HG02981 (cell line): ENCODE data around the gene HSPB6.

Experiments used
- ATAC-seq: cut with Tn5 transposase; IDR thresholded peaks from one replicate; pipeline ENCODE4 v1.9.1; 2021; ENCODE audit warnings: mild to moderate bottlenecking, moderate library complexity; ENCODE audit not compliant: unreplicated experiment

HSPB6 gene

DNA sequence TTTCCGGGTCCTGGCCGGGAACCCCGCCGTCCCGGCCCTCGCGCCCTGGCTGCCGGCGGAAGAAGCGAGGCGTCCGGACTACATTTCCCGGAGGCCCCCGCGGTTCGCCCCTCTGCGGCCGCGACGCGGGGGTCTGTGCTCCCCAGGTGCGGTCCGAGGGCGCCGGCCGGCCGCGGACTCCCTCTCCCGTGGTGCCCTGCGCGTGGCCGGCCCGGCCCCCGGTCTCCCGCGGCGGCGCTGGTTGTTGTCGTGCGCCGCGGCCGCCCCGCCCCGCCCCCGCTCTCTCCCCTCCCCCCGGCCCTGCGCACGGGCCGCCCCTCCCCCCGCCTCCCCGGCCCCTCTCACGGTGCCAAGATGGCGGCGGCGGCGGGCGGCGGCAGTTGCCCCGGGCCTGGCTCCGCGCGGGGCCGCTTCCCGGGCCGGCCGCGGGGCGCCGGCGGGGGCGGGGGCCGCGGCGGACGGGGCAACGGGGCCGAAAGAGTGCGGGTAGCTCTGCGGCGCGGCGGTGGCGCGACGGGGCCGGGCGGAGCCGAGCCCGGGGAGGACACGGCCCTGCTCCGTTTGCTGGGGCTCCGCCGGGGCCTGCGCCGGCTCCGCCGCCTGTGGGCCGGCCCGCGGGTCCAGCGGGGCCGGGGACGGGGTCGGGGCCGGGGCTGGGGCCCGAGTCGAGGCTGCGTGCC is 39.0 kb downstream of the HSPB6 start, which contains the start of gene KMT2B:
Gene KMT2B (plus strand): TSS at position 339 of the 680 bp plus-strand sequence. CDS start 16 bp downstream, at position 355.
- ATAC-seq = peak; percentile 43

DNA sequence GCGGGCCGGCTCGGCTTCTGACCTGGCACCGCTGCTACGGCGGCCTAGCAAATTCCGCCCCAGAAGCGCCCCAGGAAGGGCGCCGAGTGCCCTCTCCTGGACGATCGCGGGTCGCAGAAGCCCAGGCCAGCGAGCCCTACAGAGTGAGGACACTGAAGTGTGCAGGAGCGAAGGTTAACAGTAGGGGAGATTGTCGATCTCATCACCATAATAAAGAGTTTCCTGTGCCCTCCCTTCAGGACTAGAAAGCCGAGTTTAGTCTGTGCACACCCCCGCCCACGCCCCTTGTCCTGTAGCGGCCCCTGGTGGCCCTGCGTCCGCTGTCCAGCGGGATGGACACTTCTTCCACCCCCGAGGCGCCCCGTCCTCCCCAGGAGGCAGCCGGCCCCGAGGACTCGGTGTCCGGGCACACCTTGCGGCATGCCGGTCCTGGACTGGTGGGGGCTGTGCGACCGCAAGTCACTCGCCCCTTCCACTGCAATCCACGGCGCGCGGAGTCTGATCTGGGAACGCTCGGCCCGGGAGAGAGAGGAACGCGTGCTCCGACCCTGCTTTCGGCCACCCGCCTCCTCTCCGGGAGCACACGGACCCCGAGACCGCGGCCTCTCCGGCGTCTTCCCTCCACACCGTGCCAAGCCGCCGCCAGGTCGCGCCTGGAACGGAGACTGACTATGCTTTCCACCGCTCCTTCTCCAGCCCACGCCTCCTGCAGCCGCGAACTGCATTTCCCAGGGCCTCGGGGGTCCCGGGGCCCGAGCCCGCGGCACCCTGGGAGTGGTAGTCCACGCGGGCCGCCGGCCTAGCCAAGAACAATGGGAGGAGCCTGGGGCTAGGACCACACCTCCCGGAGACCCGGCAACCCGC is 39.8 kb downstream of the HSPB6 start:
- ATAC-seq = peak; percentile 60

DNA sequence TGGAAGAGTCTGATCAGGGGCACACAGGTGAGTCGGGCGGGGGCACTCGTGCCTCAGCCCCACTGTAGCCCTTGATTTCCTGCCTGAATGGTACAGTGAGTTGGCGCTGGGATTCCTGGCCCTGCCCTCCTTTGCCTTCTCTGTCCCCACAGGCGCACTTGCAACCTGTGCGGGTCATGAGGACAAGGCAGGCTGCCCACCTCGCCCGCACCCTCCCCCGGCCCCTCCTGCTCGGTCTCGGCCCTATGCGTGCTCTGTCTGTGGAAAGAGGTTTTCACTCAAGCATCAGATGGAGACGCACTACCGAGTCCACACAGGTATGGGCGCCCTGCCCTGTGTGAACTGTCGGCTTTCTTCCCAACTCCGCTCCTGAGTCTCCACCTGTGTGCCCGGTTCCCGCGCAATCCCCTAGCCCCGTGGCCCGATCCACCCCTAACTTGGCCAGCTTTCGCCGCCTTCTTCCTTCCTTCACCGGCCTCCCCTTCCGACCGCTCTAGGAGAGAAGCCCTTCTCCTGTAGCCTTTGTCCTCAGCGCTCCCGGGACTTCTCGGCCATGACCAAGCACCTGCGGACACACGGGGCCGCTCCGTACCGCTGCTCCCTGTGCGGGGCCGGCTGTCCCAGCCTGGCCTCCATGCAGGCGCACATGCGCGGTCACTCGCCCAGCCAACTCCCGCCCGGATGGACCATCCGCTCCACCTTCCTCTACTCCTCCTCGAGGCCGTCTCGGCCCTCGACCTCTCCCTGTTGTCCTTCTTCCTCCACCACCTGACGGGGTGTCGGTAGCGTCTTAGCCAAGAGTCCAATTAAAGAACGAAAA is 40.6 kb downstream of the HSPB6 start:
- ATAC-seq = no peak

DNA sequence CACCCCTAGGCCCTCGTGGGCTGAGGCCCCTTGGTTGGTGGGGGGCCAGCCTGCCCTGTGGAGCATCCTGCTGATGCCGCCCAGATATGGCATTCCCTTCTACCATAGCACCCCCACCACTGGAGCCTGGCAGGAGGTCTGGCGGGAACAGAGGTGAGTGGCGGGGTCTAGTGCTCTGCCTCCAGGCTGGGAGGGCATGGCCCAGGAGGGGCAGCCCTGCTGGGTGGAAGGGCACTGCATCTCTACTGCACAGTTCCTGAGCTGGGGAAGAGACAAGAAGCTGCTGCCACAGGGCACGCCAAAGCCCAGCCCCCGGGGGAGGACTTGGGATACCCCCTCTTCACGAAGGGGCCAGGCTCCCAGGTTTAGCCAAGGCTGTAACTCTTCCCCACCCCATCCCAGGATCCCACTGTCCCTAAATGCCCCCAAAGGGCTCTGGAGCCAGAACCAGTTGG is 41.4 kb downstream of the HSPB6 start:
- no peak for ATAC-seq

DNA sequence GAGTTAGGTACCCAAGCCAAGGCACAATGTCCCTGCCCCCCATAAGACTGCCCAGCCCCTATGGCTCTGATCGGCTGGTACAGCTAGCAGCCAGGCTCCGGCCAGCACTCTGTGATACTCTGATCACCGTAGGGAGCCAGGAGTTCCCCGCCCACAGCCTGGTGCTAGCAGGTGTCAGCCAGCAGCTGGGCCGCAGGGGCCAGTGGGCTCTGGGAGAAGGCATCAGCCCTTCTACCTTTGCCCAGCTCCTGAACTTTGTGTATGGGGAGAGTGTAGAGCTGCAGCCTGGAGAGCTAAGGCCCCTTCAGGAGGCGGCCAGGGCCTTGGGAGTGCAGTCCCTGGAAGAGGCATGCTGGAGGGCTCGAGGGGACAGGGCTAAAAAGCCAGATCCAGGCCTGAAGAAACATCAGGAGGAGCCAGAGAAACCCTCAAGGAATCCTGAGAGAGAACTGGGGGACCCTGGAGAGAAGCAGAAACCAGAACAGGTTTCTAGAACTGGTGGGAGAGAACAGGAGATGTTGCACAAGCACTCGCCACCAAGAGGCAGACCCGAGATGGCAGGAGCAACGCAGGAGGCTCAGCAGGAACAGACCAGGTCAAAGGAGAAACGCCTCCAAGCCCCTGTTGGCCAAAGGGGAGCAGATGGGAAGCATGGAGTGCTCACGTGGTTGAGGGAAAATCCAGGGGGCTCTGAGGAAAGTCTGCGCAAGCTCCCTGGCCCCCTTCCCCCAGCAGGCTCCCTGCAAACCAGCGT is 42.1 kb downstream of the HSPB6 start:
- ATAC-seq = no peak

DNA sequence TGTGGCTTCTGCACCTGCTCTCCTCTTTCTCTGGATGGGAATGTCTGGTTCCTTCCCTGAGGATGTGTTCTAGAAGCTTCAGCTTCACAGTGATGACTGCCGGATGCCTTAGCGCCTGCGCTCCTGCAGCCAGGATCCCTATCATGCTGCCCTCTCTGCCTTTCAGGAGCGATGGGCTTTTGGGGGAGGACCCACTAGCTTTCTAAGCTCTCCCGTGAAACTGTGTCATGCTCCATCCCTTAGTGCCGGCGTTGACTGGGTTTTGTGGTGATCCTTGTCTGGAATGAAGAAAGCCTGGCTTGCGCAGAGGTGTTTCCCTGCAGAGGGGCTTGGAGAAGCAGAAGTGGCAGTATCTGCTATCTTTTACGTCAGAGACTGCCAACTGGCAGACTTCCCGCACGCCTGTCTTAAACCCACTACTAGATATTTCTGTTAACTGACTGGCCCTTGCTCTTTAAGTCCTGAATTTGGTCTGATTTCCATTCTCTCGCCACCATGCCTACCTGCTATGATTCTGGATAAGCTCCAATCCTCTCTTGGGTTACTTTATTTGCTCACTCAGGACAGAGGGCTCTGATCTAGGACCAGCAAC is 42.8 kb downstream of the HSPB6 start:
- no peak for ATAC-seq

DNA sequence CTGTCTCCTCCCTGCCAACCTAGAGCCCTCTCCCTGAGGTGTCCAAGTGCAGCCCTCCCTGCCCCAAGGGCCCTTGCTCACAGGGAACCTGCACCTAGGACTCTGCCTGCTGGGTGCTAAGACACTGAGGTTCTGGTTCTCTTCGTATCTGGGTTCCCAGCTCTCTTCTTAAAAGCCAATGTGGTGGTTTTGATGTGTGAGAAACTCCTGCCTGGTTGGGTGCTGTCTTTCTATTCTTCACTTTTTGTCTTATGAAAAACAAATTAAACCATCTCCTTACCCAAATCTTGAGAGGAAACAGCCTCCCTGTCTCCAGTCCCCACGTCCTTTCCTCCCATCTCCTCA is 43.4 kb downstream of the HSPB6 start:
- no peak for ATAC-seq

DNA sequence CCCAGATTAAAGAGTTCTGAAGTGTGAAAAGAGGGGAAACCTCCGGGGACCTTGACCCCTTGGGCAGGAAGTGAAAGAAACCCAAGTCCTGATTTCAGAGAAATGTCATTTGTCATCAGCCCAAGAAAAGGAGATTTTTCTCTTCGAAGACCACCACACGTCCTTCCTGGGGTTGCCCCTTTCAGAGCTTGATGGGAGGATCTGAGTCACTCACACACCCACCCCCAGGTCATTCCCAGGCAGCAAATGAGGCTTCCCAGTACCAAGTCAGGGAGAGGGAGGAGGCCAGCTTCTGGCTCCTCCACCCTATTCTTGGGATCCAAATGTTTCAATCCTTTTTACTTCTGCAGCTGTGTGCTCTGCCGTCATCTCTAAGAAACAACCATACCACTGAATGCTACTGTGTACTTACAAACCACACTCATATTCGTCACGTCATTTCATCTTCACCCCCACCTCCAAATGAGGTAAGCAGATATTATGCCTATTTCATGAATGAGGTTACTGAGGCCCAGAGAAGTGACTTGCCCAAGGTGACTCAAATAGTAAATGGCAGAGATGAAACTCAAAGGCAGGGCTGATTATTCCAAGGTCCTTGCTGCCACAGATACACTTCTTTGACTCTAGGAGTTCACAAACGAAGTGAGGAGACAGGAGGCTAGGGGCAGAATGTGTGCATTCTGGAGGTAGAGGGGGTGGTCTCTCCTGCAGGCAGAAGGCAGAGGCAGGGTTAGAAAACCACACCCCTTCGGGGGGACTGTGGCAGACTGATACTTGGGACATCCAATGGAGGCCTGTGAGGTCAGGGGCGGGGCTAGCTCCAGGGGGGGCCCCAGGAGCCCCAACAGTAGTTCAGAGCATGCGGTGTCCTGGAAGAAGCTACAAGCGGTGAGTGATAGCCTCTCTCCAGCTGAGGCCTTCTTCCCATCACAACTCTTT is 44.0 kb downstream of the HSPB6 start:
- ATAC-seq = no peak

DNA sequence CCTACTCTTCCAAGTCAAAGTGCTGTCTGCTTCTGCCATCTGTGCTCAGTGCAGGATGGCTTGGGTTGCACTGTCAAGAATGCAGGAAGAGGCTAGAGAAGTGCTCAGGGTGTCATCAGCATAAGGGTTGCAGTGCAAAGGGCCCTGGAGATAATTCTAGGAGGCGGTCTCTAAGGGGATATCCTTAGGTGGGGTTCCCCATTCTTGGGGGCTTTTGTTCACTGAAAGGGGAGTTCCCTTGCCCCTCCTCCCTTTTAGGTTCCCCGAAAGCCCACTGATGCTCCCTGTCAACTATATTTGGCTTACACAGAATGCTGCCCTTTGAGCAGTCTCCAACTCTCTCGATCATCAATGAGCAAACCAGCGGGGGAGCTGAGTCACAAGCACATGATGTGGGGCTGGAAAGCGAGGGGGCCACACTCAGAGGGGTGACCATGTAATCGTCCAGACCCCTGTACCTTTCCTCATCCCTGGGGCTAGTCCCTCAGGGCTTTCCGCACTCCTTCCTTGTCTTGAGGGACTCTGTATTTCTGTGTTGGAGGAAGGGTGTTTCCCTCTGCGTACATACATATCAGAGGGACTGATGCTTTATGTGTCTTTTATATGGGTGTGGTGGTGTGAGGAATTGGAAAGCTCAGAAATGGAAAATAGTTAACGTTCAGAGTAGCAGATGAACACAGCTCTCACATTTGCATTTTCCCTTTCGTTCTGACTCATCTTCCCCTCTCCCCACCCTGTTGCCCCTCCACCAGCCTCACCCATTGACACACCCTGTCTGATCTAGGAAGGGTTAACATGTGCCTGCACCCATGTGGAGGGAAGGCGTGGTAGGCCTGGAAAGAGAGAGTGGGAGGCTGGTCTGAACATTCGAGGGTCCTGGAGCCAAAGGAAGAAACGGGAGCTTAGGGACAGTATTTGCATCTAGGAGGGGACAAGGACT is 45.8 kb downstream of the HSPB6 start:
- ATAC-seq = no peak

DNA sequence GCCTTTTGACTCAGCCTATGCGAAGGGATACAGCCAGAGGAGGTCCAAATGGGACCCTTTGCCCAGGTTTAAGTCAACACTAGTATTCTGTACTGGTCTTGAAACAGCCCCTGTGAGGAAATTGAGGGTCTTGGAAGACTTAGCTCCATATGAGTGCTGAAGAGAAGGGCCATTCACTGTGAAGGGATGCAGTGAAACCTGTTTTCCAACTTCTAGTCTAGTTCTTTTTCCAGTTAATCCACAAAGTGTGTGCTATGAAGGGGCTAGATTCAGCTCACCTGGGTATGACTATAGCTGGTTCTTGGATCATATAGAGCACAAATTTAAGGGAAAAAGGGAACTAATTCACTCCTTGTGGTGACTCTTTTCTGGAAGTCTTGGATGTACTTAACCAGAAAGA is 48.4 kb downstream of the HSPB6 start:
- no peak for ATAC-seq
